Left ventricle myocardium inferior (tissue), 1 donor: ENCODE measurements around the gene ATP5F1C. TPM values are rescaled to one million over a fixed set of nuclear protein-coding genes. Genes with fewer than 3 reads are reported as not detected.
A peak's percentile ranks its signal among the peaks of the same experiment; 100 is the strongest.
"Not testable (repeated sequence)": the region's sequence is repeated elsewhere in the genome, so short reads cannot be mapped to it uniquely, and the experiment has no call there.

Experiments used
- DNase-seq: peaks from one replicate; pipeline ENCODE4 v3.0.0-alpha.2; 2020
- H3K27ac ChIP-seq: fragments of 200-600 bp; replicated peaks from 2 replicates; pipeline ENCODE4 v1.8.0; 2021
- H3K27me3 ChIP-seq: fragments of 200-600 bp; 2 replicates; pipeline ENCODE4 v1.8.0; 2021; ENCODE audit warnings: low read depth
- H3K36me3 ChIP-seq: fragments of 200-600 bp; 2 replicates; pipeline ENCODE4 v1.8.0; 2021
- H3K4me1 ChIP-seq: fragments of 200-600 bp; 2 replicates; pipeline ENCODE4 v1.8.0; 2021
- H3K4me3 ChIP-seq: fragments of 200-600 bp; 2 replicates; pipeline ENCODE4 v1.8.0; 2021; ENCODE audit warnings: mild to moderate bottlenecking, moderate library complexity
- H3K9me3 ChIP-seq: fragments of 200-600 bp; replicated peaks from 2 replicates; pipeline ENCODE4 v1.8.0; 2021
- CTCF ChIP-seq: fragments of 200-600 bp; IDR thresholded peaks from 2 replicates; pipeline ENCODE4 v1.8.0; 2021; ENCODE audit warnings: antibody characterized with exemption, mild to moderate bottlenecking, borderline replicate concordance
- intact Hi-C: fragments of 100-400 bp; cut with micrococcal nuclease; formaldehyde crosslinking; loops from one replicate; pipeline ENCODE4 v1.11.0; 2022
- long read RNA-seq: library from polyadenylated mRNA; unstranded; transcript quantifications from one replicate; pipeline ENCODE4 v2.0.0, GENCODE V29; 2021
- total RNA-seq: library from RNA; stranded (reverse); fragmentation: NEBNext Ultra II Directional; extraction: Animal tissue kit (Norgen Biotek cat#: 25700); gene quantifications from one replicate; pipeline ENCODE4 v1.2.1, GENCODE V29; 2021
- donor health status: DM: no; HTN: yes; CAD: no; lungs with severe emphysema.

The ATP5F1C gene
- 743 TPM for total RNA-seq
- long read RNA-seq, transcript ATP5F1C-202 (10 exons, 1,163 nt): minor isoform, 6 of 901 reads
- long read RNA-seq, transcript ATP5F1C-201 (9 exons, 1,078 nt): major isoform, 855 of 901 reads
- long read RNA-seq, partial matches to known transcripts: 22 of 901 reads
- long read RNA-seq, other reads (novel, unspliced or antisense): 18 of 901 reads

DNA sequence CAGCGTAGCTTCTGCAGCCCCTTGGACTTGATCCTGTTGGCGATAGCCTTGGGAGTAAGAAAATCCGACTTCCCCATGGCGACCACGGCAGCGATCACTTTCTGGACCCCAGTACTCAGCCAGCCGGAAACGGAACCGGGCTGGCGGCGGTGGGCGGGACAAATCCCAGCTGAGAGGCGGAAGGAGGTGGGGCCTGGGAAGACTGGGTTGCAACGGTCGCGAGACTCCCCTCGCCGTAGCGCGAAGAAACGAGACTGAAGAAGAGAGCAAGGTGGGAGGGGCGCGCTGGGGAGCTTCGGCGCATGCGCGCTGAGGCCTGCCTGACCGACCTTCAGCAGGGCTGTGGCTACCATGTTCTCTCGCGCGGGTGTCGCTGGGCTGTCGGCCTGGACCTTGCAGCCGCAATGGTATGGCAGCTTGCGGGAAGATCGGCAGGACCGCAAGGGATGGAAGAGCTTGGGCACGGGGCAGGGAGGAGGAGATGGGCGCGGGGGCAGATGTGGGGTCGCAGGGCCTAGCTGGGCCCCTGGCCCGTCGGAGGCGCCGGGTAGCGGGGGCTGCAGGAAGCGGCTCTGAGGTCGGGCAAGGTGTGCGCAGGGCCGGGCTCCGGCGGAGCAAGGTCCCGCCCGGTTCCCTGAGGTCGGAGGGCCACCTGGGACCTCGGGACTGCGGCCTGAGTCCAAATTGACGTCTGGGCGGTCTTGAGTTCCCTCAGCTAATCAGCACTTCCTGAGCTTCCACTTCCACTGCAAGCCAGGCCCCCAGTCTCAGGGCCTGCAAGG is at the start of gene ATP5F1C, which contains the start of gene KIN:
TSS of gene ATP5F1C (plus strand) at position 321 of the 782 bp plus-strand sequence. CDS start at position 352, 31 bp downstream.
TSS of gene KIN (minus strand) at position 137 of the 782 bp plus-strand sequence. CDS start at position 77, 60 bp downstream.
- Histone ChIP-seq H3K27ac (peak within 1 kb of the TSS; percentile 97), H3K4me3 (peak within 1 kb of the TSS; percentile 94), H3K27me3 (no peaks in the 10 kb centered on the region), H3K4me1 (peaks cover 97% of the 10 kb centered on the region), H3K9me3 (no peaks in the 10 kb centered on the region), H3K36me3 (no peaks in the 10 kb centered on the region)
- intact Hi-C loops: no loop called here
- DNase-seq: peak; percentile 98
- no peak for TF ChIP-seq CTCF

DNA sequence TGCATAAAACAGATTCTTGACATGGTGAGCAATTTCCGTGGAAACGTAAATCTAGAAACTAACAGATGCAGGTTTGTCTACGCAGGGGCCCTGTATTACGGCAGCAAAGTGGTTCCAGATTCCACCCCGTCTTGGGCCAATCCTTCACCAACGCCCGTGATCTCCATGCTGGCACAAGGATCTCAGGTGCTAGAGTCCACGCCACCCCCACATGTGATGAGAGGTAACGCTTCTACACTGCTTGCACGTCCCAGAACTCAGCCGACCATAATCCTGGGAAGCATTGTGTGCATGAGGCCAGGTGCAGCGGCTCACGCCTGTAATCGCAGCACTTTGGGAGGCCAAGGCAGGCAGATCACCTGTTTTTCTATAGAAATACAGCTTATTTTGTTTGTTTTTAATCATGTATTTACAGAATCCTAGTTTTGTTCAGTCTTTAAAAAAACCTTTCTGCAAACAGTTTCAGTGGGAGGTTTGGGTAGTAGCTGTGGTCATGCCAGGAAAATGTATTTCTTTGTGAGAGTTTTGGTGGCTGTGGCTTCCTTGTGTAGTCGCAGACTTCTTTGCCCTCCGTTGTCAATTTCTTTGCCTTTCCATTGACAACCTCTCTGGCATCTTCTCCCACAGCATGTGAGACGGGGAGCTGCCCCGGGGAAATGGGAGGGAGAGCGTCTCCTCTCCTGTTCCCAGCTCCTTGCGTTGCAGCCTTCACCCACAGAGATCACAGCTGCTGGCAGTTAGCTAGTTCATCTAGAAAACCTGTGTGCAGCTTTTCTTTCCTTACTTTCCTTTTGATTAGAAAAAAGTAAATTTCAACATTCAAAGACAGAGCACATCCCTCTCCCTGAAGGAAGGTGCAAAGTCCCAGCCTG is 49.2 kb upstream of the ATP5F1C start:
- no peaks in the 10 kb centered on the region for H3K36me3 ChIP-seq
- H3K27ac ChIP-seq: no peak overlapping the region
- intact Hi-C loops: no loop called here
- no peaks in the 10 kb centered on the region for H3K4me1 ChIP-seq
- H3K4me3 ChIP-seq: no peak overlapping the region
- no peaks in the 10 kb centered on the region for H3K9me3 ChIP-seq
- no peaks in the 10 kb centered on the region for H3K27me3 ChIP-seq
- no peak for TF ChIP-seq CTCF
- no peak for DNase-seq

DNA sequence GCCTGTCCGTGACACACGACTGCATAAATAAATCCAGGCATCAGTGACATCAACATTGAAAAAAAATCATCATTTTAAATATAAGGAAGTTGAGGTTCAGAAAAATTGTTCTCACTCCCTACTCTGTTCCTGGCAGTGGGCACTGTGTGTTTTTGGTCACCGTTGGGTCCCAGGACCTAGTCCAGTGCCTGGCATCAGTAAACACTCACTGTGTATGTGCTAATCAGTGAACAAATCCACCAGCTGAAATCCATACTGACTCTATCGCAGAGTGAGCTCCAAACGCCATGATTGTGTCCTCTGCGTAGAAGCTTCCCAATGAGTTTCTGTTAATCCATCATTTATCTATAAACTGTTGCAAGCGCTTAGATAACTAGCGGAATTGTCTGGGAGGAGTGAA is 43.7 kb upstream of the ATP5F1C start:
- intact Hi-C loops: no loop called here
- H3K4me1 ChIP-seq: no peaks in the 10 kb centered on the region
- DNase-seq: no peak

GRCh38 chr10:7748637-7749036 is 39.3 kb upstream of the ATP5F1C start:
- H3K4me3 ChIP-seq, intact Hi-C loops, DNase-seq, H3K27ac ChIP-seq, H3K27me3 ChIP-seq, H3K4me1 ChIP-seq, H3K9me3 ChIP-seq: not testable (repeated sequence)
- peaks cover 37% of the 10 kb centered on the region for H3K36me3 ChIP-seq

More for the DNA sequence above, 43.7 kb upstream of the ATP5F1C start:
- Histone ChIP-seq H3K27me3 (no peaks in the 10 kb centered on the region), H3K36me3 (no peaks in the 10 kb centered on the region), H3K27ac (no peak overlapping the region), H3K4me3 (no peak overlapping the region), H3K9me3 (no peaks in the 10 kb centered on the region)
- TF ChIP-seq CTCF: no peak

GRCh38 chr10:7750222-7750621 is 37.8 kb upstream of the ATP5F1C start:
- H3K36me3 ChIP-seq: peaks cover 52% of the 10 kb centered on the region
- intact Hi-C loops: no loop called here
- no peak for TF ChIP-seq CTCF

More at GRCh38 chr10:7750222-7750621, 37.8 kb upstream of the ATP5F1C start:
- peaks cover 3% of the 10 kb centered on the region for H3K9me3 ChIP-seq
- no peak for DNase-seq
- H3K27ac ChIP-seq: no peak overlapping the region
- H3K4me1 ChIP-seq: no peaks in the 10 kb centered on the region
- H3K4me3 ChIP-seq: no peak overlapping the region
- H3K27me3 ChIP-seq: no peaks in the 10 kb centered on the region
